ENCODE measurements around the gene TRAF3IP1. TPM values are rescaled to one million over a fixed set of nuclear protein-coding genes. Genes with fewer than 3 reads are reported as not detected.

The TRAF3IP1 gene
- total RNA-seq, 4 donors from 2014 or later: 19.9 to 38.6 (median 23.6) TPM

GRCh38 chr2:238338710-238339394 is 18.5 kb downstream of the TRAF3IP1 start:
- H3K9me3 ChIP-seq: no peaks in the 10 kb centered on the region
- no peaks in the 10 kb centered on the region for H3K27me3 ChIP-seq
- intact Hi-C loops (cut with DNase I): no loop called here
- H3K27ac ChIP-seq (replicated peaks in 1 of 4): no peak overlapping the region
- TF ChIP-seq POLR2A (IDR thresholded peaks at IDR 0.05; ENCODE audit: low read depth) (no peak), EP300 (IDR thresholded peaks at IDR 0.05) (no peak)
- H3K4me3 ChIP-seq: no peak overlapping the region
- no peak for DNase-seq (ENCODE audit: extremely low spot score)
- peaks cover 0 to 7% (median 3%) of the 10 kb centered on the region in 4 donors for H3K4me1 ChIP-seq
- WGBS: 79% methylated on average over 15 of the region's 15 CpGs
- peaks cover 0 to 34% (median 11%) of the 10 kb centered on the region in 4 donors for H3K36me3 ChIP-seq

DNA sequence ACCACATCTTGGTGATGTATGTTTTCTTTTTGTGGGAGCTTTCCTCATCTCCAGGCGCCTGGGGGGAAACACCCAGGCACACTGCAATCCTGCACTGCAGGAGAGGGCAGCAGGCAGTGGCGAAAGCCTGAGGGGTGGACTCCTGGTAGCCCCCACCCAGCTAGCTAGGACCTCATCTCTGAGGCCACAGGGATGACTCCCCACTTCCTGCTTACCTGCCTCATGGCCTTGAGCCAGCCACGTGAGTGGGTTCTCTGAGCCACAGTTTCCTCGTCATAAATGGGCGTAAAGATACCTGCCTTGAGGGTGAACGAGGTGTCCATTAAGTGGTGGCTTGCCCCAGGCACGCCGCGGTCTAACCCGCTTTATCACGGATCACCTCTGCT is 19.1 kb downstream of the TRAF3IP1 start:
- 96% methylated on average over 11 of the region's 11 CpGs for whole genome bisulfite sequencing

GRCh38 chr2:238339814-238340213 is 19.5 kb downstream of the TRAF3IP1 start:
- no peak overlapping the region for H3K4me3 ChIP-seq
- no peaks in the 10 kb centered on the region for H3K9me3 ChIP-seq
- peaks cover 0 to 7% (median 3%) of the 10 kb centered on the region in 4 donors for H3K4me1 ChIP-seq
- DNase-seq (ENCODE audit: extremely low spot score): no peak
- no peaks in the 10 kb centered on the region for H3K27me3 ChIP-seq
- WGBS: 78% methylated on average over 11 of the region's 11 CpGs
- intact Hi-C loops (cut with DNase I): no loop called here
- TF ChIP-seq CTCF (IDR thresholded peaks at IDR 0.05) (peak in 2 of 3 experiments; percentile 25 to 34), POLR2A (IDR thresholded peaks at IDR 0.05; ENCODE audit: low read depth) (no peak), EP300 (IDR thresholded peaks at IDR 0.05) (no peak)
- H3K36me3 ChIP-seq: peaks cover 0 to 33% (median 11%) of the 10 kb centered on the region in 4 donors
- no peak overlapping the region for H3K27ac ChIP-seq (replicated peaks in 1 of 4)

More for the DNA sequence above, 19.1 kb downstream of the TRAF3IP1 start:
- no peaks in the 10 kb centered on the region for H3K9me3 ChIP-seq
- no peak for DNase-seq (ENCODE audit: extremely low spot score)
- H3K27me3 ChIP-seq: no peaks in the 10 kb centered on the region
- TF ChIP-seq CTCF (IDR thresholded peaks at IDR 0.05) (no peak), EP300 (IDR thresholded peaks at IDR 0.05) (no peak), POLR2A (IDR thresholded peaks at IDR 0.05; ENCODE audit: low read depth) (no peak), POLR2AphosphoS5 (IDR thresholded peaks at IDR 0.05) (no peak)
- H3K27ac ChIP-seq (replicated peaks in 1 of 4): no peak overlapping the region
- H3K4me3 ChIP-seq: no peak overlapping the region
- intact Hi-C loops (cut with DNase I): no loop called here
- peaks cover 0 to 33% (median 11%) of the 10 kb centered on the region in 4 donors for H3K36me3 ChIP-seq
- peaks cover 0 to 7% (median 3%) of the 10 kb centered on the region in 4 donors for H3K4me1 ChIP-seq

DNA sequence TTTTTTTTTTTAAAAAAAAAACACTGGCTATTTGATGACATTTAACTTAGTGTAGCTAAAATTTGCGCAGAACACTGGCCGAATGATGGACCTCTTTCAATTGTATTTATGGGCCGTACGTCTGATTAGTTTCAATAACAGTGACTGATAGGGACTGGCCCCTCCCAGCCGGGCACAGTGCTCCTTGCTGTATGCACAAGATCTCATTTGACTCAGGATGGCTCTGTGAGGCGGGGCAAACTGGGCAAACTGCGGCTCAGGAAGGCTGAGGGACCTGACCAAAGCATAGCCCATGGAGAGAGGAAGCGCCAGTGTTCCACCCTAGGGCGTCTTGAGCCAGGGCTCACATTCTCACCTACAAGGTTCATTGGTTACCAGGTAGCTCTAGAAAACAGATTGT is 21.2 kb downstream of the TRAF3IP1 start:
- DNase-seq (ENCODE audit: extremely low spot score): no peak
- TF ChIP-seq EP300 (IDR thresholded peaks at IDR 0.05) (no peak), CTCF (IDR thresholded peaks at IDR 0.05) (no peak), POLR2A (IDR thresholded peaks at IDR 0.05; ENCODE audit: low read depth) (no peak), POLR2AphosphoS5 (IDR thresholded peaks at IDR 0.05) (no peak)
- intact Hi-C loops (cut with DNase I): no loop called here
- Histone ChIP-seq H3K9me3 (no peaks in the 10 kb centered on the region), H3K27me3 (no peaks in the 10 kb centered on the region), H3K27ac (replicated peaks in 1 of 4) (no peak overlapping the region), H3K4me1 (peaks cover 0 to 5% (median 0%) of the 10 kb centered on the region in 4 donors), H3K36me3 (peaks cover 0 to 40% (median 13%) of the 10 kb centered on the region in 4 donors), H3K4me3 (no peak overlapping the region)
- 94% methylated on average over 9 of the region's 9 CpGs for WGBS

GRCh38 chr2:238344035-238344434 is 23.7 kb downstream of the TRAF3IP1 start:
- intact Hi-C loops (cut with DNase I): no loop called here

More at GRCh38 chr2:238344035-238344434, 23.7 kb downstream of the TRAF3IP1 start:
- peaks cover 0 to 5% (median 0%) of the 10 kb centered on the region in 4 donors for H3K4me1 ChIP-seq
- no peaks in the 10 kb centered on the region for H3K9me3 ChIP-seq
- no peaks in the 10 kb centered on the region for H3K27me3 ChIP-seq
- WGBS: 72% methylated on average over 3 of the region's 3 CpGs
- no peak for DNase-seq (ENCODE audit: extremely low spot score)
- peaks cover 9 to 41% (median 16%) of the 10 kb centered on the region in 4 donors for H3K36me3 ChIP-seq
- H3K4me3 ChIP-seq: no peak overlapping the region
- H3K27ac ChIP-seq (replicated peaks in 1 of 4): no peak overlapping the region
- no peak for TF ChIP-seq EP300 (IDR thresholded peaks at IDR 0.05)
- TF ChIP-seq POLR2AphosphoS5 (IDR thresholded peaks at IDR 0.05): no peak
- no peak for TF ChIP-seq POLR2A (IDR thresholded peaks at IDR 0.05; ENCODE audit: low read depth)
- TF ChIP-seq CTCF (IDR thresholded peaks at IDR 0.05): no peak
